HUES6 (cell line): ENCODE results near the gene CFAP74.

Experiments used
- H3K27ac ChIP-seq: 2 replicates; pipeline ENCODE4 v1.7.0; 2013; ENCODE audit warnings: low read depth, mild to moderate bottlenecking, low read length, inconsistent platforms
- H3K27me3 ChIP-seq: 2 replicates; pipeline ENCODE4 v1.6.1; 2013; ENCODE audit warnings: low read length; ENCODE audit not compliant: control insufficient read depth, insufficient read depth
- H3K36me3 ChIP-seq: 2 replicates; pipeline ENCODE4 v1.6.1; 2013; ENCODE audit warnings: low read length; ENCODE audit not compliant: control insufficient read depth, insufficient read depth
- H3K4me1 ChIP-seq: 2 replicates; pipeline ENCODE4 v1.6.1; 2013; ENCODE audit warnings: low read length; ENCODE audit not compliant: control insufficient read depth, insufficient read depth
- H3K4me3 ChIP-seq: 2 replicates; pipeline ENCODE4 v1.5.1; 2013; ENCODE audit warnings: low read depth, low read length
- H3K9ac ChIP-seq: one replicate; pipeline ENCODE4 v1.6.1; 2013; ENCODE audit warnings: mild to moderate bottlenecking, low read length
- H3K9me3 ChIP-seq: 2 replicates; pipeline ENCODE4 v1.6.1; 2013; ENCODE audit warnings: low read depth, low read length; ENCODE audit not compliant: control insufficient read depth, insufficient read depth

CFAP74 gene, protein sequence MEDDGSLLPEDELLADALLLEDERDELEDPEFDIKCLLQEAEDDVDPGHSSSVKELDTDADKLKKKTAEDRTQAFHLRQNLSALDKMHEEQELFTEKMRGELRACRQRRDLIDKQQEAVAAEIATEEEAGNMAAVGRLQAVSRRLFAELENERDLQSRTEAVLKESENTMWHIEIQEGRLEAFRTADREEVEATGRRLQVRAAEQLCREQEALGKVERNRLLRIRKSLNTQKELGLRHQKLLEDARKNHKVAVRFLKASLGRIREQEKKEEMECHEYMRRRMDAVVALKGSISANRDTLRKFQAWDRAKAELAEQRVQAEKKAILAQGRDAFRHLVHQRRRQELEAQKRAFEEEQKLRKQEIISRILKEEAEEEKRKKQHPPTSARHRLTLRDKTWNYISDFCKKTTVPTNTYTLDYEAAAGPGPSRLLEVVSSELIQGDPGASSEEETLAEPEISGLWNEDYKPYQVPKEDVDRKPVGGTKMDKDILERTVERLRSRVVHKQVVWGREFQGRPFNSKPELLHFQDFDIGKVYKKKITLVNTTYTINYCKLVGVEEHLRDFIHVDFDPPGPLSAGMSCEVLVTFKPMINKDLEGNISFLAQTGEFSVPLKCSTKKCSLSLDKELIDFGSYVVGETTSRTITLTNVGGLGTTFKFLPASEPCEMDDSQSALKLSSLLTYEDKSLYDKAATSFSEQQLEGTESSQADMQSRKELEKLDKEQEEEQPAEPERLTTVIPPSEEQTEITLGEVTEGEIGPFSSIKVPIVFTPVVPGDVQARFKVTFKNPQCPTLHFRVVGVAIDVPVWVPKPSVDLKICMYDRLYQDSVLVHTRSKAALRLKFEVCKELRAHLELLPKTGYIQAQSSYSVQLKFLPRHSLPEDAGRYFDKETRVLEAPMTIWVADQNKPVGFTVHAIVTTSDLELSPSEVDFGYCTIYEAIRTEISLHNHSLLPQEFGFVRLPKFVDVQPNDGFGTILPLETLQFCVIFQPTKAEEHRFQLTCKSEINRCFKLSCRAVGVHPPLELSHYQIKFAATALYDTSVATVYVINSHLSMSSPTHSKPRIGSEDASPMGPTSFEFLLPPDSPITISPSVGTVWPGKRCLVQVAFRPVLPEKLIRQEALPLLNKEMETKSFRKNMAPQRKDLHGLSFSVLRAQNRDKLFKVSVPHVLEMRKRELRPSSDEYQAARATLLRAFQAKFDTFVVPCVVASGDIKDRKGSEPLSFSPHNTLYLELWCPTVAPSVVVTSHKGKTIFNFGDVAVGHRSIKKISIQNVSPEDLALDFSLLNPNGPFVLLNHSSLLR (N-terminal part only)

DNA sequence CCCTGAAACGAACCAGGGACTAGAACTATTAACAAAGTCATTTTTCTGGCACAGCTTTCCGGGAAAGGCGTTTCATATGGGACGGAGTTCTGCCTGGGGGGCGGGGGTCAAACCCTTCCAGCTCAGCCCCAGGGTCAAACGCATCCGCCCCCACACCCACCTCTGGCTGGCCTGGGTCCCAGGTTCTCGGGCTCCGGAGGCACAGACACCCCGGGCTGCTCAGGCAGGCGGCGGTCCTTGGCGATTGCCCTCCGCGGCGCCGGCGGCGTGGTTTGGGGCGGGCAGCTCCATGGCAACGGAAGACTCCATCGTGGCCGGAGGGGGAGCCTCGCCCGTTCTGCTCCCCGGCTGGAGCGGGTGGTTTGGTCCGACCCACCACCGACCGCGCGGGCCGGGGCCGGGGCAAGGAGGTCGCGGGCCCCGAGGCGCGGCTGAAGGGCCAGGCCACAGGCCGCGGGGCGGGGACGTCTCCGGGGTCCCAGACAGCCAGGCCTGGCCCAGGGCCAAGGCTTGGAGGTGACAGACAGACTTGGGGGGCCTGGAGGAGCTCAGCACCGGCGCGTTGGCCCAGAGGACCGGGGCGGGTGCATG, at the start of gene CFAP74:
CFAP74 (minus strand) TSS at position 246 of the 591 bp plus-strand sequence. CDS start 12,830 bp downstream, outside the sequence.
- H3K27ac ChIP-seq = no peak within 1 kb of the TSS
- H3K4me1 ChIP-seq = peaks cover 8% of the 10 kb centered on the region; the same call in 1 of the 2 replicates
- peak within 1 kb of the TSS; percentile 53 for H3K9ac ChIP-seq
- H3K27me3 ChIP-seq = no peaks in the 10 kb centered on the region
- H3K9me3 ChIP-seq = no peaks in the 10 kb centered on the region
- H3K4me3 ChIP-seq = peak within 1 kb of the TSS; percentile 65
- no peaks in the 10 kb centered on the region for H3K36me3 ChIP-seq

DNA sequence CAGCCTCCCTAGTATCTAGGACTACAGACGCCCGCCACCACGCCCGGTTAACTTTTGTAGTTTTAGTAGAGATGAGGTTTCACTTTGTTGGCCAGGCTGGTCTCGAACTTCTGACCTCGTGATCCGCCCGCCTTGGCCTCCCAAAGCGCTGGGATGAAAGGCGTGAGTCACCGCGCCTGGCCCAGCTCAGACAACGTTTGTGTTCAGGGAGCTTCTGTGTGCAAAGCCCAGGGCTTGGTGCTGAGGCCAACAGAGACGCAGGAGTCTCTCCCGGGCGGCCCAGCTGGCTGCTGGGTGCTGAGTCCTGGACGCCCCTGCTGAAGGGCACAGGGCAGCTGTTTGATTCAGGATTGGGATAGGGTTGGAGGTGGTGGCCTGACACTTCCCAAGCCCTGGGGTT, 49.6 kb upstream of the CFAP74 start:
- Histone ChIP-seq H3K9ac (no peak overlapping the region), H3K4me3 (no peak overlapping the region), H3K27me3 (peaks cover 34% of the 10 kb centered on the region; the same call in 1 of the 2 replicates), H3K36me3 (peaks cover 14% of the 10 kb centered on the region), H3K9me3 (no peaks in the 10 kb centered on the region), H3K27ac (no peak overlapping the region), H3K4me1 (peaks cover 13% of the 10 kb centered on the region; the same call in 1 of the 2 replicates)

DNA sequence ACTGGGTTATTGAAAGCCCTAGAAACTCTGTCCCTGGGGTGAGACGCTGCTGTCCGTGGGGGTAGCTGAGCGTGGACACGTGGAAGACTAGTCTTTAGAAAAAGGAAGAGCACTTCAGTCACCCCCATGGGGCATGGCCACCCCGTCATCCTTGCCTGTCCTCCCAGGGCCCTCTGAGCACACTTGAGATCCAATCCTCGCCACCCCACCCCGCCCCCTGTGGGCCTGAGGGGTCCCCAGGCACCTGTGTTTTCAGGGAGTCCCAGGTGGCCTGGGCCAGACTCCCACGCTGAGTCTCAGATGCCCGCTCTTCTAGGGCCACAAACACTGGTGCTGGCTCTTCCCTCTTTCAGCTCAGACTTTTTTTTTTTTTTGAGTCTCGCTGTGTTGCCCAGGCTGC, 49.2 kb upstream of the CFAP74 start:
- peaks cover 14% of the 10 kb centered on the region for H3K36me3 ChIP-seq
- H3K27ac ChIP-seq = no peak overlapping the region
- H3K27me3 ChIP-seq = peaks cover 39% of the 10 kb centered on the region; the same call in 1 of the 2 replicates
- no peak overlapping the region for H3K4me3 ChIP-seq
- no peaks in the 10 kb centered on the region for H3K9me3 ChIP-seq
- peaks cover 18% of the 10 kb centered on the region for H3K4me1 ChIP-seq
- no peak overlapping the region for H3K9ac ChIP-seq

DNA sequence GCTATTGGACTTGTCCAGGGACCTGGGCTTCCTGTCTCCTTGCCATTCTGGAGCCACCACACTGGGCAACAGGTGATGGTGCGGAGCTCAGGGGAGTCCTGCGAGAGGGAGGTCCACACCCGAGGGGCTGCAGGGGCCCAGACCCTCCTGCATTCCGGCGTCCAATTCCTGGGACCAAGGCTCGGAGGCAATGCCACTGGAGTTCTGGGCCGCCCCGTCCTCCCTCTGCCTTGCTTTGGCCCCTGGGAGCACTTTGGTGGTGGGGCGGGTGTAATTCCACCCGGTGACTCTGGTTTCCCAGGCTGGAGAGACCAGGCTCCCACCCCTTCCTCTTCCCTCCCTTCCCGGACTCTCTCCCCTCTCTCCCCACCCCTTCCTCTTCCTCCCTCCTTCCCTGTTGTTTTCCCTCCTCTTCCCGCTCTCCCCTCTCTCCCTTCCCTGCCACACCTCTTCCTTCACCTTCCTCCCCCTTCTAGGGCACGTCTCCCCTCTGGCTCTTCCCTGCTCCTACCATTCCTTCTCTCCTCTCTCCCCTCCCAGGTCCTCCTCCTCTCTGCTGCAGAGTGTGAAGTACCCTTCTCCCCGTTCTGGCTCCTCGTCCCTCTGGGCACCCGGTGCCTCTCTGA, 48.6 kb upstream of the CFAP74 start:
- Histone ChIP-seq H3K36me3 (peaks cover 14% of the 10 kb centered on the region), H3K27me3 (peaks cover 44% of the 10 kb centered on the region; the same call in 1 of the 2 replicates), H3K4me3 (peak overlapping the region; percentile 85; the same call in 1 of the 2 replicates), H3K4me1 (peaks cover 23% of the 10 kb centered on the region), H3K9me3 (no peaks in the 10 kb centered on the region), H3K9ac (no peak overlapping the region), H3K27ac (no peak overlapping the region)

DNA sequence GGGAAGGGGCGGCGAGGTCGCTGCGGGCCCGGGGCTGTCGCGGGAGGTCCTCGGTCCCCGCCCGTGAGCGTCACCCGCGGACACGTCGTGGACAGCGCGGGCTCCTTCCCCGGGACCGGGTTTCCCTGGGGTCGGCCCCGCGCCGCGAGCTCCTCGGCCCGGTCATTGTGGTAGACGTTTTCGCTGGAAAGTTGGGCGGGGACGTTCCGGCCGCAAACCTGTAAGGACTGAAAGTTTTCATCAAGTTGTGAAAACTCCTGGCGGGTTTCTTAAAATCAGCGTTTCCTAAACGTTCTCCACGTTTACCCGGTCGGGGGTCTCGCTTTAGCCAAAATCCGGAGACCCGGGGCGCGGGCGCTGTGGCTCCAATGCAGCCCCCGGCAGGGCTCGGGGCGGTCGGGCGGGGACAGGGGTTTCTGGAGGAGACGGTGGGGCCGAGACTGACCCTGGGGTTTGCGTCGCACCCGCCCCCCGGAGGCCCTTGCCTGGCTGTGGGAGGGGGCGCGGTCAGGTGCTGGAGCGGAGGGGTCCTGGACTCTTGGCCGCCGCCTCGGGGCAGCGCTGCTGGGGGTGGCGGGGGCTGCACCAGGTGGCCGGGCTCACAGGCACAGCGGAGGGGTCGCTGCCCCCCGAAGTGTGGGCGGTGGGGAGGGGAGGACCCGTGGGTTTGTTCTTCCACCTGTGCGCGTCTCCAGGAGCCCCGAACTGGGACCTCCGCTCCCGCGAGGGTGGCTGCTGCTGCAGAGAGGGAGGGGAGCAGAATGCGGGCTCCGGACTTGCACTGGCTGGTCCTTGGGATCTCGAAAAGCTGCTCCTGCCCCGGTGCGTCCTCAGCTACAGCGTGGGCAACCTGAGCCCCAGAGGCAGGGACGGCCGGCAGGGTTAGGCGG, 47.5 kb upstream of the CFAP74 start:
- Histone ChIP-seq H3K4me3 (peak overlapping the region; percentile 85), H3K9me3 (no peaks in the 10 kb centered on the region), H3K27me3 (peaks cover 48% of the 10 kb centered on the region; the same call in 1 of the 2 replicates), H3K4me1 (peaks cover 34% of the 10 kb centered on the region), H3K27ac (no peak overlapping the region), H3K36me3 (peaks cover 8% of the 10 kb centered on the region), H3K9ac (no peak overlapping the region)

DNA sequence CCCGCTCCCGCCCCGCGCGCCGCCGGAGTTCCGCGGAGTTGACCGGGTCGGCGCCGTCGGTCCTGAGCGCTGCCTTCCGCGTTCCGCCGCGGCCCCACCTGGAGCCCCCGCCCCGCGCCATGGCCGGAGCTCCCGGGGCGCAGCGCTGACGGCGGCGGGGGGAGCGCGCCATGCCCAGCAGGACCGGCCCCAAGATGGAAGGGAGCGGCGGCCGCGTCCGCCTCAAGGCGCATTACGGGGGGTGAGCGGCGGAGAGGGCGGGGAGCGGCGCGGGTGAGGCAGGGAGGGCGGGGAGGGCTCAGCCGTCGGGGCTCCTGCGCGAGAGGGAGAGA, 46.8 kb upstream of the CFAP74 start:
- Histone ChIP-seq H3K36me3 (peaks cover 2% of the 10 kb centered on the region), H3K27ac (no peak overlapping the region), H3K4me3 (peak overlapping the region; percentile 85), H3K9me3 (no peaks in the 10 kb centered on the region), H3K27me3 (peaks cover 52% of the 10 kb centered on the region), H3K4me1 (peaks cover 35% of the 10 kb centered on the region), H3K9ac (peak overlapping the region; percentile 47)

DNA sequence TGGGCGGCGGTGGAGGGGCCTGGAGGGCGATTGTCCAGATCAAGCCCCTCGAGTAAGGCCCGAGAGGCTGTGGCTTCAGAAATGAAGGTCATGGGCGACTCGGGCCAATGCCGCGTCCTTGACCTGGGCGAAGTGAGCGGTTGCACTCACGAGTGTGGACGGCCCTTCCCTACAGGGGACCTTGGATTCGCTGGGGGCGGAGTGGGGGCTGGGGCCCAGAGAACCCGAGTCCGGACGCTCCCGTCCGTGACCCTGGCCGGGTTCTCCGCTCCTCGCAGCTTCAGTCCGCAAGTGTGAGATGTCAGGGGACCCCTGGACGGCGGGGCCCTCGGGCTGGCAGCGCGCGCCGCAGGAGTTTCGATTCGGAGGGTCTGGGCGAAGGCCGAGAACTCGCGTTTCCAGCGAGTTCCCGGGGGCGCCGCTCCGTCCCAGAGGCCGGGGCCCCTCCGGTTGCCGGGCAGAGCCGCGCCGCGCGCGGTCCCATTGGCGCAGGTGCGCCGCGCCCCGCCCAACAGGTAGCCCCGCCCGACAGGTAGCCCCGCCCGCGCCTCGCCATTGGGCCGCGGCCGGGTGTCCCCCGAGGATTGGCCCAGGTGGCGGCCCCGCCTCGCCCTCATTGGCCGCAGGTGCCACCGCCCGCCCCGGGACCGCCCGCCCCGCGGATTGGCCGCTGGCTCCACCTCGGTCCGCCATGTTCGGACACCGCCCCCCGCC, 46.3 kb upstream of the CFAP74 start, which contains the start of gene PRKCZ:
PRKCZ (plus strand) TSS at position 694 of the 714 bp plus-strand sequence. CDS start 220 bp downstream, outside the sequence.
- Histone ChIP-seq H3K27ac (peak within 1 kb of the TSS; percentile 63; the same call in 1 of the 2 replicates), H3K4me1 (peaks cover 38% of the 10 kb centered on the region), H3K36me3 (no peaks in the 10 kb centered on the region), H3K9ac (peak within 1 kb of the TSS; percentile 80), H3K9me3 (no peaks in the 10 kb centered on the region), H3K4me3 (peak within 1 kb of the TSS; percentile 85), H3K27me3 (peaks cover 57% of the 10 kb centered on the region)

DNA sequence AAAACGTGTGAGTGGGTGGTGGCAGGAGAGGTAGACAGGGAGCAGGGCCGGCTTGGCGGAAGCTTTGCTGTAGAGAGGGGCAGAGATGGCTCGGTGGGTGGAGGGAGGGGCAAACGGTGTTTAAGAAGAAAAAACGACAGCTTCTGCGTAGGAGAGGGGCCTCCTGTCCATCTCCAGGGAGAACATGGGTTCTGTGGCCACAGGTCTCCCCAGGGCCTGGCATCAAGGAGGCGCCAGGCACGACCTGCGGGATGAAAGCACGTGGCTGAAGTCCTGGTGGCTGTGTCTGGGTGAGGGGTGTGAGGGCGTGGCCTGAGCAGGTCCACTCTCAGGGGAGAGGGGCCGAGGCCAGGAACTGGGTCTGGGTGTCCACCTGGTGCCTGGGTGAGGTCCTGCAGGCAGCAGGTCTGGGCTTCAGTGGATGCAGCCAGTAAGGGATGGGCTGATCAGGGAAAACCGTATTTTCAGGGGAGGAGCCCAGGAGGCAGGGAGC, 45.7 kb upstream of the CFAP74 start:
- Histone ChIP-seq H3K27ac (0 out of 2 replicates have a peak overlapping the region, but pooled peaks have one; percentile 63), H3K9ac (peak overlapping the region; percentile 80), H3K9me3 (no peaks in the 10 kb centered on the region), H3K36me3 (no peaks in the 10 kb centered on the region), H3K4me1 (peaks cover 38% of the 10 kb centered on the region), H3K27me3 (peaks cover 57% of the 10 kb centered on the region), H3K4me3 (peak overlapping the region; percentile 74)
